8988T (cell line): ENCODE results near the gene TM2D1.
"Not testable (repeated sequence)": the region's sequence is repeated elsewhere in the genome, so short reads cannot be mapped to it uniquely, and the experiment has no call there.

Experiments
- DNase-seq: peaks from one replicate; pipeline ENCODE4 v3.0.0; 2011

TM2D1 gene

DNA sequence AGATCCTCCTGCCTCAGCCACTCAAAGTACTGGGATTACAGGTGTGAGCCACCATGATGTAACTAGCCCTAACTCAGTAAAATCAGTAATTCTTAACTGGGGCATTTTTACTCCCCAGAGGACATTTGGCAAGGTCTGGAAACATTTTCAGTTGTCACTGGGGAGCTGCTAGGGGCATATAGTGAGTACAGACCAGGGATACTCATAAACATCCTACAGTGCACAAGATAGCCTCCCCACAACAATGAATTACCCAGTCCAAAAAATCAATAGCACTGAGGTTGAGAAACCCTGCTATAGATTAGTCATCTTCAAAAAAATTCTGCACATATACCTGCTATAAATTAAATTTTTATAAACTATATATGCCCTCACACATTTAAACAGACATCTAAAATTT, 13.0 kb downstream of the TM2D1 start:
- DNase-seq = no peak

DNA sequence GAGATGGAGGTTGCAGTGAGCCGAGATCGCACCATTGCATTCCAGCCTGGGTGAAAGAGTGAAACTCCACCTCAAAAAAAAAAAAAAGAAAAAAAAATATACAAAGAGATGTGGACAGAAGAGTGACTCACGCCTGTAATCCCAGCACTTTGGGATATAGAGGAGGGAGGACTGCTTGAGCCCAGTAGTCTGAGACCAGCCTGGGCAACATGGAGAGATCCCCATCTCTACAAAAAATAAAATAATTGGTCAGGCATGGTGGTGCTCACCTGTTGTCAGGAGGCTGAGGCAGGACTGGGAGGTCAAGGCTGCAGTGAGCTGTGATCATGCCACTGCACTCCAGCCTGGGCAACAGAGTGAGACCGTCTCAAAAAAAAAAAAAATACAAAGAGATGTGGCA, 13.7 kb downstream of the TM2D1 start:
- DNase-seq = not testable (repeated sequence)

DNA sequence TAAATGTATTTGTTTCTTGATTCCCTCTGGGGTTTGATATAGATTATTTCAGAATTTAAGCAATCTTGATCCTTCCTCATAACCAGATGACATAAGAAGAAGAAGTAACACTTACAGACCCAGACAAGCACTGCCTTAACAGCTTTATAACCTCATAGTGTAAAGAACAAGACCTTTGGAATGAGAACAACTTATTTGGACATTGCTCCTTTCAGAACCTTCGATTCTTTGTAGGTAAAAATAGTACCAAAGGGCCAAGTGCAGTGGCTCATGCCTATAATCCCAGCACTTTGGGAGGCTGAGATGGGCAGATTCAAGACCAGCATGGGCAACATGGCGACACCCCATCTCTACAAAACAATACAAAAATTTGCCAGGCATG, 15.0 kb downstream of the TM2D1 start:
- no peak for DNase-seq

DNA sequence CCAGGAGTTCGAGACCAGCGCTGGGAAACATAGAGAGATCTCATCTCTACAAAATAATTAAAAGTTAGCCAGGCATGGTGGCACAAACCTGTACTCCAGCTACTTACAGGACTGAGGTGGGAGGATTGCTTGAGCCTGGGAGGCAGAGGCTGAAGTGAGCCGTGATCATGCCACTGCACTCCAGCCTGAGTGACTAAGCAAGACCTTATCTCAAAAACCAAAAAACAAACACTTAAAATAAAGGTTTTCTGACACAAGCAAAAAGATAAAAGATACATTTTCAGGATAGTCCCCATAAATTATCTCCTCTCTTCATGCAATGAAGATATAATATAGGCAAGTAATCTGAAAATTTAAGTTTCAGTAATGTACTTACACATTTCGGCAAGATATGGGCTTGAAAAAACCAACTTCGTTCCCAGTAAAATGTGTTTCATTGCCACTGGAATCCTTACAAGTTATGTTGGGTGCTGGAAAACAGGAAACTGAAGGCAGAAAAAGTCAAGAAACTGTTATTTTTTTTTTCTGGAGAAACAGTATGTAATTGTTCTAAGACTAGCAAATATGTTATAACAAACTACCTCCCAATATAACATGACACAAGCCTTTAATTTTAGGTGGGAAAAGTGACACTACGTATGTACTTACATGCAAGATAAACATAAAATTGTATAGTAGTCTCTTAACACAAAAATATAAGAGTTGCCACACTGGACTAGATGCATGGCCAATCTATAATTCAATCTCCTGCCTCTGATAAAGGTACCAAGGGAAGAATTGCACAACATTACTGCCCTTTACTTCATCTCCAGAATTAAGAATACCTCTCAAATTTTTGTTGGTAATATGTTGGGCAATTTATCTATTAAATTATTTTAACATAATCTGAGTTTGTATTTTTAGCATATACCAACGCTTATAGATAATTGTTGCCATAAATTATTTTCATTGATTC, 15.7 kb downstream of the TM2D1 start:
- DNase-seq = no peak

DNA sequence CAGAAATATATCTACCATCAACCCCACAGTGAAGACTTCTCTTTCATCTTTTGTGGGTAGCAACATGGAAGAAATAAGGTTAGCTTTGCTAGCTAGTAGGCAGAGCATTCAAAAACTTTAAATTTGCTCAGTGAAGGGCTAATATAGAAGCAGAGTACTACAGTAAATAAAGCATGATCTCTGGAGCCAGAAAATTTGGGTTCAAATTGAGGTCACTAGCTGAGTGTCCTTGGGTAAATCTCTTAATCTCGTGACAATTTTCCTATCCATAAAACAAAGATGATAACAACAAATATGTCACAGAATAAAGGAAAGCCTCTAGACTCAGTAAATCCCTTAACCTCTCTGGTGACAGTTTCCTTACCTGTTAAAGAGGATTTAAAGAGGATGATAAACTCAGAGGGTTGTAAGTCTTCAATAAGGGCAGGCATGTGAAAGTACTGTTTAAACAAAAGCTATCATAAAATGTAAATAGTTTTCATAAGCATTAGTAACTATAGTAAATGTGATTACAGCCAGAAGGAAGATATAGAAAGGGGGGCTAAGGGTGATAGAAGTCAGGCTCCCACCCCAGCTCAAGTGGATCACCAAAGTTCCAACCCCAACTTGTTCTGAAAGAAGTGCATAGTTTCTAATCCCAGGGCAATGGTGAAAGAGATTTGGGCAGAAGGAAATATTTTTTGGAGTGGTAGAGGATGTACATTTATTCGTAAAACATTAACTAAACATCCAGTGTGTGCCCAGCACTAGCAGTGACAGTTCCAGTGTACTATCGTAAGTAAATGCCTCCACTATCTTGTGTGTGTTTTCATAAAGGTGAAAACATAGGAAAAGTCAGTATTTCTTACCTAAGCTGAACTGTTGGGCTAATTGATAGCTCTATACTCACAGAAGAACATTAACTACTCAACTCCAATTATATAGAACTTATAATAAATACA, 24.8 kb downstream of the TM2D1 start:
- DNase-seq = no peak

DNA sequence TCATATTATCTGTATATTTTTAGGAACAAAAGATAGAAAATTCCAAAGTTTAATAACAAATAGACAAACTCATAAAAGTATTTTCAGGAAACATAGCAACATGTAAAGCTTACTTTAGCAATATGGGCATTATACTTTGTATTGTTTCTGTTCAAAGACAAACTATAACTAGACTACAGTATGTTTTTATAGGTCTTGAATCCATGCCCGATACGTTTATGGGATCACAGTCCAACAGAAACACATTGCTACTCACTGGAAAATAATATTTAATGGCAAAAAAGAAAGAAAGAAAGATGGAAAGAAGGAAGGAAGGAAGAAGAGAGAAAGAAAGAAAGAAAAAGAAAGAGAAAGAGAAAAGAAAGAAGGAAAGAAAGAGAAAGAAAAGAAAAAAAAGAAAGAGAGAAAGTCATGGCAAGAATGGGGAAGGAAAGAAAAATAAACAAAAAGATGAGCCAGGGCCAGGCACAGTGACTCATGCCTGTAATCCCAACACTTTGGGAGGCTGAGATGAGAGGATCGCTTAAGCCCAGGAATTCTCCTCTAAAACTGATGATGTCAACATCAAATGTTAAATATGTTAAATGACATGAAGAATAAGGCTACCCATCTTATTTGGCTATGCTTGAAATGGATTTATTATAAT, 32.7 kb downstream of the TM2D1 start:
- no peak for DNase-seq

DNA sequence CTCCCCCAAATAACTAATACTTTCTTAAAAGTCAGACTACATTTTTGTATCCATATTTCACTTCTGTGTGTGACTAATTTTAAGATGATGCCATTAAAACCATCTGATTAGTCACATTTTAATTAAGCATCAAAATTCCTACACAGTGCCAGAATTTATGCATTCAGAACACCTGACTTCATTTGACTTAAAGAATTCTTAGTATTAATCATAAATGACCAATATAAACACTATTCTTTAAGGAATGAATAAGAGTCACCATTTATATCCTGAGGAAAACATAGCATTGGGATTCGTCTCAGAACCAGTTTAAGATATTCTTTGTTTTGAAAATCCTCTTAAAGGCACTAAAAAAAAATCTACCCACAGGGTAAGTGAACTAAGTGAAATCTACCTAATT, 37.0 kb downstream of the TM2D1 start:
- DNase-seq = no peak

DNA sequence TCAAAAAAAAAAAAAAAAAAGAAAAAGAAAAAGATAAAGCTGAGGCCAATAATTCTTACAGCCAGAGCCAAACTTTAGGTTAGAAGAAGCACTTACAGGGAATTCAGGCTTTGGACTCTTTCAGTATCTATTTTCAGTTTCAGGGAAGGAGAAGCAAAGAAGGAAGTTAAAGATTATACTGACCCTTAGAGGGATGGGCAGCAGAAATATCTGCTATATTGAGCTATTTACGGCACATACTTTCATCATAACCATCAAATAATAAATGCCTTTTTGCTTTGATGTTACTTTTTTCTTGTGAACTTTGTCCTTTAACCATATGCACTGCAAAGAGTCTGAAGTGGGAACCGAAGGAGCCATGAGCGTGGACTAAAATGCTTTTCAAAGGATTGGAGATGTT, 42.0 kb downstream of the TM2D1 start:
- DNase-seq = no peak

DNA sequence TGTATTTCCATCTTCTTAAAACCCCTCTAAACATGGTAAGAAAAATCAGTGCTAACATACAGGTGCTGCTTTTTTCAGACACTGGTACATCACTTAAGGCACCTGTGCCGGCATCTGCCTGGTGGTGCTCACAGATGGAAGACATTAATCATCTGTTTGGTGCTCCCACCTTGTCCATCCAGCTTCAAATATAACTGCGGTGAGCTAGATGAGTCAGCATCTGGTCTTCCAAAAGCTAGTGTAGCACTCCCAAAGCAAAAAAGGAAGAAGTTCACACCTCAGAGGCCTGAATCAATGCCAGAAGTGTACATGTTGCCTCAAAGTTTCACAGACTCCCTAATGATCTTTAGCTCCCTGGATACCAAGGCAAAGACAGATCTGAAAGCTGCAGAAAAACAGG, 44.4 kb downstream of the TM2D1 start:
- no peak for DNase-seq

DNA sequence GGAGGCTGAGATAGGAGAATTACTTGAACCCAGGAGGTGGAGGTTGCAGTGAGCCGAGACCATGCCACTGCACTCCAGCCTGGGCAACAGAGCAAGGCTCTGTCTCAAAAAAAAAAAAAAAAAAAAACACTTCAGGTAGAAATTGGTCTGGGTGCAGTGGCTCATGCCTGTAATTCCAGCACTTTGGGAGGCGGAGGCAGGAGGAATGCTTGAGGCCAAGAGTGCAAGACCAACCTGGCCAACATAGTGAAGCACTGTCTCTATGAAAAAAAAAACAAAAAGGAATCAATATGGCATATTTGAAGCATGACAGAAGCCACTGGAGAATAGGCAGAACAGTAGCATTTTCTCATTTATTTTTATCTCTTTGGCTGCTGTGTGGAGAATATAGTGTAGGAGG, 48.1 kb downstream of the TM2D1 start:
- not testable (repeated sequence) for DNase-seq

DNA sequence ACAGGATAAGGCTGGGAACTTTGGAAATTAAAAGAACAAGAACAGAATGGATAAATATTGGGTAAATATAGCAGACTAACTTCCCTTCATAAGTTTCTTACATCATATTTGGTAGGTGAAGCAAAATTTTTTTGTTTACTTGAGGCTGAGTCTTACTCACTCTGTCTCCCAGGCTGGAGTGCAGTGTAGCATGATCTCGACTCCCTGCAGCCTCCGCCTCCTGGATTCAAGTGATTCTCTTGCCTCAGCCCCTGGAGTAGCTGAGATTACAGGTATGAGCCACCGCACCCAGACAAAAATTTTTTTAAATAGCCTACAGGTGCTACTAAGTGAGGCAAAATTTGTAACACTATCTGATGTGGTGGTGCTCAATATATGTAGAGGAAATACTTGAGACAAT, 50.7 kb downstream of the TM2D1 start:
- no peak for DNase-seq

DNA sequence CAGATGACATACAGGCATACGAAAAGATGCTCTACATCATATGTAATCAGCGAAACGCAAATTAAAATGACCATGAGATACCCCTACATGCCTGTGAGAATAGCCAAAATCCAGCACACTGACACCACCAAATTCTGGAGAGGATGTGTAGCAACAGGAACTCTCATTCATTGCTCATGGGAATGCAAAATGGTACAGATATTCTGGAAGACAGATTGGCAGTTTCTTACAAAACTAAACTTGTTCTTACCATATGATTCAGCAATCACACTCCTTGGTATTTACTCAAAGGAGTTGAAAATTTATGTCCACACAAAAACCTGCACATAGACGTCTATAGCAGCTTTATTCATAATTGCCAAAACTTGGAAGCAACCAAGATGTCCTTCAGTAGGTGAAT, 52.6 kb downstream of the TM2D1 start:
- DNase-seq = no peak

DNA sequence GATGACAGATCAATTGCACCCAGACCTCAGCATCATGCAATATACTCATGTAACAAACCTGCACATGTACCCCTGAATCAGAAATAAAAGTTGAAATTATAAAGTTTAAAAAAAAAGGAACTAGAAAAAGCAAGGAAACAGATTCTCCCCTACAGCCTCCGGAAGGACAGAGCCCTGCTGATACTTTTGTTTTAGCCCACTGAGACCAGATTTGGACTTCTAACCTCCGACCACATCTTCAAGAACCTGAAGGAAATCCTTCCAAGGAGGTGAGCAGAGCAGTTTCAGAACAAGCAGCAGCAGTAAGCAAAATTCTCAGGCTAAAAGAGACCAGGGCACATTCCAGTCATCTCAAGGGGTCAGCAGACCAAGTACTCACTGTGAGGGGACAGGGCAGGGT, 54.5 kb downstream of the TM2D1 start:
- no peak for DNase-seq

DNA sequence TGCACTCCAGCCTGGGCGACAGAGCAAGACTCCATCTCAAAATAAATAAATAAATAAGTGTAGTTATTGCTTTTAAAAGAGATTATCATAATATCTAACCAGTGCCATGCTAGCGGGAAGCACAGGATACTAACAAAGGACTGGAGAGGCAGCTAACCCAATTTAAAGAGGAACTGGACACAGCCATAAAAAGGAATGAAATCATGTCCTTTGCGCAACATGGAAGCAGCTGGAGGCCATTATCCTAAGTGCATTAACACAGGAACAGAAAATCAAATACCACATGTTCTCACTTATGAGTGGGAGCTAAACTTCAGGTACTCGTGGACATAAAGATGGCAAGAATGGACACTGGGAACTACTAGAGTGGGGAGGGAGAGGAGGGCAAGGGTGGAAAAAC, 54.9 kb downstream of the TM2D1 start:
- DNase-seq = no peak

DNA sequence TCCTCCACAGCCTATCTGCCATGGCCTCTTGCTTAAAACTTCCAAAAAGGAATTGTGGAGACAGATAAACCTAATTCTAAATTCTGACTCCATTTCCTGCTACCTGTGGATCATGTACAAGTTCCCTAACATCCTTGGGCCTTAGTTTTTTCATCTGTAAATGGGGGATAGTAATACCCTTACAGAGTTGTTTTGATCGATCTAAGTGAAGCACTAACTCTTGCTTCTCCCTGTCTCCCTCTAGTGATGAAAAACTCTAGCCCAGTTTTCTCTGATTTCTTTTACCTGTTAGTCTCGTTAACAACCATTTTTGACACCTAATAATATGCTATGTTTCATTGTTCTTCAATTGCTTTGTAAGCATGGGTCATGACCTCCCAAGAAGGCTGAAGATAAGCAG, 65.9 kb downstream of the TM2D1 start:
- DNase-seq = no peak

DNA sequence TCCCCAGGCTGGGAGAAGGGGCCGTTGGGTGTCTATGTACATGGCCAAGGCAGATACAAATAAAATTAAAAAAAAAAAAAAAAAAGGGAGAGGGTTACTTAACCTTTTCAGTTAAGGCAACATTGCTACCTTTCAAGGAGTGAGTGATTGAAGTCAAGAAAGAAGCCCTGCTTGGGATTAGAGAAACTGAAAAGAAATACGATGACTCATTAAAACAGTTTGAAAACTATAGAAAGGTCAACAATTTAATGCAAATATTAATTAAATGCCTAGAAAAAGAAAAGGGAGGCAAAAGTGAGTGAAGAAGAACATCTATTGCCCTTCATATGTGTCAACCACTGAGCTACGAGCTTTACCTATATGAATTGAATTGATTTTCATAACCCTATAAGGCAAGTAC, 69.5 kb downstream of the TM2D1 start:
- no peak for DNase-seq

DNA sequence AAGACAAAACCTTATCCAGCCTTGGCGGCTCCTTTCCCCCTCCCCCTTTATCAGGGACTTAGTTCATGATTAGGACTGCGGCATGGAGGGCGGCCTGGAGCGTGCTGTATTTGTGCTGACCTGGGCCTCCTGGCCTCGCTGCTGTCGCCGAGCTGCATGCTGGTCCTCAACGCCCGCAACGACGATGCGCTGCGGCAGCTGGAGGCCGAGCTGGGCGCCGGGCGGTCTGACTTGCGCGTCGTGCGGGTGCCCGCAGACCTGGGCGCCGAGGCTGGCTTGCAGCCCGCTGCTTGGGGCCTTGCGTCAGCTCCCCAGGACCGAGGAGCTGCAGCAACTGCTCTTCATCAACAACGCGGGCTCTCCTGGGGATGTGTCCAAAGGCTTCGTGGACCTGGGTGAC, 70.9 kb downstream of the TM2D1 start:
- DNase-seq = no peak

DNA sequence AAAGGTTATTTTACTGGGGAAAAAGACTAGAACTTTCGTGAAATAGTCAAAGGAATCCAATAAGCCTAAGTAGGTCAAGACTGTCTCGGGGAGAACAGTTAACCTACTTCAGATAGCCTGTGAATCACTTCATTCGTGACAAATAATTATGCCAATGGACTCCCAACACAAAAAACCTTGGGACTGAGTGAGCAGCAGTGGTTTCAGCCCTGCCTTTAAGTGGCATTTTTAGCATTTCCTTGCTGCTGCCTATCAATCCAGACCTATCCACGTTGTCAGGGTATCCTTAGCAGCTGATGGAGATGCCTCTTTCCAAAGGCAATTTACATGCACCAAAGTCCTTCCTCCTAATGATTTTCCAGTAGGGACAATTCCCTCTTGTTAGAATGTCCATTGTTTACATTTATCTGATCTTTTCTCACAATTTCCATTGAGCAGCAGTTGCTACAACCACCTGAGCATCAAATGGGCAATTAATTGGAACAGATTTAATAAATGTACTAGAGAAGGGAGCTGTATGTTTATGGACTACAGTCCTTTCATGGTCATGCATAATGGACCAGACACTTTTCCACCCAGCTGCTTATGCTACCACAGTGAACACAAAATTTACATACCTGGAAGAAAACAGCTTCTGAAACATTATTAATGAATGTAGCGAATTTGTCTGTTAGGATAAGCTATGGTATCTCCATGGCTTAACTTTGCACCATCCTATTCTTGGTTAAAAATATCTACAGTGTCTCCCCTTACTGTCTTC, 75.8 kb downstream of the TM2D1 start:
- DNase-seq = no peak

DNA sequence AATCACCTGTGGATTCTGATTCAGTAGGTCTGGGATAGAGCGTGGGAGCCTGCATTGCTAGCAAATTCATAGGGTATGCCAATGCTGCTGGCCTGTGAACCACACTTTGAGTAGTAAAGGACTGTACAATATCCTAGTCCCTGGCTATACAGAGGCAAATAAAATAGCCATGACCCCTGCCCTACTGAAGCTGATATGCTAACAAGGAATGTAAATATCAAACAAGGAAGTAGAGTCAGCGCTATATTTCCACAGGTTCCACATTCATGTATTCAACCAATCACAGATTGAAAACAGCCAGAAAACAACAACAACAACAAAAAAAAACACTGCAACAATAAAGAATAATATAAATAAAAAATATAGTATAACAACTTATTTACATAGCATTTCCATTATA, 77.8 kb downstream of the TM2D1 start:
- no peak for DNase-seq

DNA sequence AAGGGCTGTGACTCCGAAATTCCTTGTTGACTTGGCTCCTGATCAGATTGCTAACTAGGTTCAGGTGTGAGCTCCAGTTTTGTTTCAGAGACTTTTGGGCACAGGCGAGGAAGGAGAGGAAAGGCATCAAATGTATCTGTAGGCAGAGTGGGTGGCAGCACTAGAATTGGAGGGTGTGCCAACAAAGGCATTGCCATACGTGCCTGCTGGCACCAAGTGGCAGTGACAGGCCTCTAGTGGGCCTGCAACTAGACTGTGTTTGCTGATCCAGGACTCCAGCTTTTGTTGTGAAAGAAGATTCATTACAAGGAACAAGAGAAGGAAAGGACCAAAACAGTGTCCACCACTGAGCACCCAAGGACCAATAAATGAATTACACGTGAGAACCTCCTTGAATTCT, 79.5 kb downstream of the TM2D1 start:
- no peak for DNase-seq

DNA sequence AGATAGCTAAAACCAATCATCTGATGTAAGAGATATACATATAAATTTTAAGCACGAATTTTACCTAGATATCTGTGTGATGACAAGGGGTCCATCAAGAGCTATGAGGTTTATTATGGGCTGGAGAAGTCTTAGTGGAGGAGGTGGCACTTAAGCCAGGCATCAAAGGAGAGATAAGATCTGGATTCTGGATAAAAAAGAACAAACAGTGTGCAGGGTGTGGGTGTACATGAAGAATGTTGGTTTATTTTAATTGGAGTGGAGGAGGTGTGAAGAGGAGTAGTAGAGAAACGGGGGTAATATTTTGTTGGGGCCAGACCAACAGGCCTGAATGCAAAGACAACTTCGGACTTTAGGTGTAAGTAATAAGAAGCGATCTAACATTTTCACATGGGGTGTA, 80.6 kb downstream of the TM2D1 start:
- DNase-seq = no peak

DNA sequence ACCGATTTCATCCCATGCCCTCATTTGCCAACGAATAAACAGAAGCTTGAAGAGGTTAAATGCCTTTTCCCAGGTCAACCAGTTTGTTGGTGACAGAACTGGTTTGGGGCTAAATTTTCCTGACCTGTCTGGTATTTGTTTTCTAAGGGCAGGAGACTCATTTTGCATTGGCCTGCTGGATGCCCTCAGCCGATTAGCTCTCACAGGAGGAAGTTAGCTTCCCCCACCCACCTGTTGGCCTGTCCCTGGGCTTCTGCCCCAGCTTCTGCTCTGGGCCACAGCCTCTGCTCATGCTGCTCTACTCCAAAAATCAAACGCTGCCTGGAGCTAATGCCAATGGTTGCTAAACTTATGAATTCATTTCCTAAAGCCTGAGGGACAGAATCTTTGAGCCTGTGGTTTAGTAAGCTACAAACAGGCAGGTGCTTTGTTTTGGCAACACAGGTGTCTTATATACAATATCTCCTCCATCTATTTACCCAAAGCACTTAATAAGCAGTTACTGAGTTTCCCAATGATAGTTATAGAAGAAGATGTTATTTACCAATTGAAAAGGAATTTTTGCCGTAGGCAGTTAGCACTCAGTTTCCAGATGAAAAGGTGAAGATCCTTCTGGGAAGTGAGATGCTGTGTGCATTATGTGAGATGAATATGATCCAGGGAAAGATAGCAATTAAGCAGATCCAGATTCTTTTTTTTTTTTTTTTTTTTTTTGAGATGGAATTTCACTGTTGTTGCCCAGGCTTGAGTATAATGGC, 82.3 kb downstream of the TM2D1 start:
- no peak for DNase-seq
